Measurements from ENCODE around the gene LASP1NB.
"Not testable (repeated sequence)": the region's sequence is repeated elsewhere in the genome, so short reads cannot be mapped to it uniquely, and the experiment has no call there.

The LASP1NB gene

GRCh38 chr17:38897176-38897575 is 28.2 kb upstream of the LASP1NB start:
- no peak for DNase-seq (ENCODE audit: low spot score)

GRCh38 chr17:38897671-38898290 is 27.6 kb upstream of the LASP1NB start:
- DNase-seq (ENCODE audit: low spot score): no peak

GRCh38 chr17:38898291-38898679 is 27.1 kb upstream of the LASP1NB start:
- DNase-seq (ENCODE audit: low spot score): no peak

GRCh38 chr17:38898812-38899348 is 26.5 kb upstream of the LASP1NB start:
- no peak for DNase-seq (ENCODE audit: low spot score)

- DNase-seq (ENCODE audit: low spot score): no peak
Measured at GRCh38 chr17:38899421-38899820, 26.0 kb upstream of the LASP1NB start.

- DNase-seq (ENCODE audit: low spot score): peak; percentile 95
Measured at GRCh38 chr17:38900978-38901656, 24.3 kb upstream of the LASP1NB start.

GRCh38 chr17:38903404-38903803 is 22.0 kb upstream of the LASP1NB start:
- DNase-seq (ENCODE audit: low spot score): no peak

- DNase-seq (ENCODE audit: low spot score): no peak
Measured at GRCh38 chr17:38904892-38905291, 20.5 kb upstream of the LASP1NB start.

GRCh38 chr17:38905375-38905774 is 20.0 kb upstream of the LASP1NB start:
- DNase-seq (ENCODE audit: low spot score): no peak

- DNase-seq (ENCODE audit: low spot score): no peak
Measured at GRCh38 chr17:38906460-38907228, 18.8 kb upstream of the LASP1NB start.

- DNase-seq (ENCODE audit: low spot score): no peak
Measured at GRCh38 chr17:38907930-38908675, 17.3 kb upstream of the LASP1NB start.

GRCh38 chr17:38908676-38909181 is 16.7 kb upstream of the LASP1NB start:
- no peak for DNase-seq (ENCODE audit: low spot score)

GRCh38 chr17:38910325-38910724 is 15.1 kb upstream of the LASP1NB start:
- no peak for DNase-seq (ENCODE audit: low spot score)

GRCh38 chr17:38911081-38911730 is 14.2 kb upstream of the LASP1NB start:
- DNase-seq (ENCODE audit: low spot score): no peak

- DNase-seq (ENCODE audit: low spot score): not testable (repeated sequence)
Measured at GRCh38 chr17:38911731-38912081, 13.7 kb upstream of the LASP1NB start.

- DNase-seq (ENCODE audit: low spot score): no peak
Measured at GRCh38 chr17:38912221-38912813, 13.1 kb upstream of the LASP1NB start.

- DNase-seq (ENCODE audit: low spot score): no peak
Measured at GRCh38 chr17:38914741-38915638, 10.4 kb upstream of the LASP1NB start.

GRCh38 chr17:38915639-38915995 is 9.8 kb upstream of the LASP1NB start:
- no peak for DNase-seq (ENCODE audit: low spot score)

- no peak for DNase-seq (ENCODE audit: low spot score)
Measured at GRCh38 chr17:38916771-38917170, 8.6 kb upstream of the LASP1NB start.

- DNase-seq (ENCODE audit: low spot score): no peak
Measured at GRCh38 chr17:38917259-38917658, 8.2 kb upstream of the LASP1NB start.

Measured in GM03348 (cell line).